SJSA1 (cell line): Measurements from ENCODE around the gene CMBL. TPM values are rescaled to one million over a fixed set of nuclear protein-coding genes. Genes with fewer than 3 reads are reported as not detected.
"Not testable (repeated sequence)": the region's sequence is repeated elsewhere in the genome, so short reads cannot be mapped to it uniquely, and the experiment has no call there.

ENCODE experiments used
- DNase-seq, 2 experiments: peaks; one replicate each; pipeline ENCODE4 v3.0.0-alpha.2; 2015 to 2020; ENCODE audit warnings: low spot score in 2 of 2, low read depth in 1 of 2
- H3K27ac ChIP-seq: fragments of 250-450 bp; sonication (Bioruptor Pico); 2 replicates; pipeline ENCODE4 v1.5.1; 2020; ENCODE audit warnings: mild to moderate bottlenecking, moderate library complexity
- H3K27me3 ChIP-seq: fragments of 250-450 bp; sonication (Bioruptor Pico); replicated peaks from 2 replicates; pipeline ENCODE4 v1.5.1; 2020; ENCODE audit warnings: mild to moderate bottlenecking, moderate library complexity
- H3K36me3 ChIP-seq: fragments of 250-450 bp; sonication (Bioruptor Pico); 2 replicates; pipeline ENCODE4 v1.5.1; 2020; ENCODE audit warnings: mild to moderate bottlenecking
- H3K4me1 ChIP-seq: fragments of 250-450 bp; sonication (Bioruptor Pico); replicated peaks from 2 replicates; pipeline ENCODE4 v1.6.1; 2021; ENCODE audit warnings: mild to moderate bottlenecking
- H3K4me3 ChIP-seq: fragments of 250-450 bp; sonication (Bioruptor Pico); 2 replicates; pipeline ENCODE4 v1.5.1; 2020; ENCODE audit warnings: mild to moderate bottlenecking
- H3K9me3 ChIP-seq: fragments of 250-450 bp; sonication (Bioruptor Pico); replicated peaks from 2 replicates; pipeline ENCODE4 v1.5.1; 2020; ENCODE audit warnings: mild to moderate bottlenecking
- total RNA-seq: library from RNA; depleted of rRNA; stranded (reverse); fragments of >200 nt; shearing (Covaris generic); gene quantifications from 2 replicates; pipeline ENCODE4 v1.2.3, GENCODE V29; 2014

Gene CMBL
- total RNA-seq, 1 experiment from 2014 or later: 1.4 TPM

GRCh38 chr5:10261065-10261464 lies 46.6 kb downstream of the CMBL start:
- Histone ChIP-seq H3K27me3 (no peaks in the 10 kb centered on the region), H3K36me3 (peaks cover 100% of the 10 kb centered on the region), H3K4me3 (no peak overlapping the region), H3K4me1 (peaks cover 21% of the 10 kb centered on the region), H3K27ac (no peak overlapping the region), H3K9me3 (no peaks in the 10 kb centered on the region)
- DNase-seq: no peak

GRCh38 chr5:10259899-10260298 lies 47.8 kb downstream of the CMBL start:
- DNase-seq: no peak
- Histone ChIP-seq H3K4me1 (peaks cover 21% of the 10 kb centered on the region), H3K9me3 (no peaks in the 10 kb centered on the region), H3K36me3 (peaks cover 100% of the 10 kb centered on the region), H3K27me3 (no peaks in the 10 kb centered on the region), H3K4me3 (no peak overlapping the region), H3K27ac (no peak overlapping the region)

DNA sequence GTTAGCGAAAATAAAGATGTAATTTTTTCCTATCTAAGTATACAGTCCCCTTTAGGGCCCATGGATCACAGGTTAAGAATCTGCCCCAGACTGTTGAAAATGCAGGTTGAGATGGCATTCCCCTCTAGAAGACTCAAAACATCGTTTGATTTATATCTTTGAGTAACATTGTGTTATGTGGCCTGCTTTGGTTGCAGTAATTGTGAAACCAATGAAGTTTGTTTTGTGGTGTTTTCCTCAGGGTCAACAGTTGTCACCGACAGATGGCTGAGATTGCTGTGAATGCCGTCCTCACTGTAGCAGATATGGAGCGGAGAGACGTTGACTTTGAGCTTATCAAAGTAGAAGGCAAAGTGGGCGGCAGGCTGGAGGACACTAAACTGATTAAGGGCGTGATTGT lies 49.8 kb downstream of the CMBL start:
- DNase-seq: no peak
- Histone ChIP-seq H3K27me3 (no peaks in the 10 kb centered on the region), H3K4me3 (no peak overlapping the region), H3K27ac (no peak overlapping the region), H3K4me1 (peaks cover 21% of the 10 kb centered on the region), H3K36me3 (peaks cover 99% of the 10 kb centered on the region), H3K9me3 (no peaks in the 10 kb centered on the region)

- H3K4me1 ChIP-seq: peaks cover 18% of the 10 kb centered on the region
- H3K36me3 ChIP-seq: peaks cover 93% of the 10 kb centered on the region
- no peak for DNase-seq
- H3K27ac ChIP-seq: no peak overlapping the region
- no peak overlapping the region for H3K4me3 ChIP-seq
- no peaks in the 10 kb centered on the region for H3K9me3 ChIP-seq
- no peaks in the 10 kb centered on the region for H3K27me3 ChIP-seq
Measured at GRCh38 chr5:10254686-10255085, 53.0 kb downstream of the CMBL start.

GRCh38 chr5:10253390-10253789 lies 54.3 kb downstream of the CMBL start:
- Histone ChIP-seq H3K27ac (no peak overlapping the region), H3K9me3 (no peaks in the 10 kb centered on the region), H3K4me1 (peaks cover 22% of the 10 kb centered on the region), H3K27me3 (no peaks in the 10 kb centered on the region), H3K4me3 (no peak overlapping the region), H3K36me3 (peaks cover 80% of the 10 kb centered on the region)
- no peak for DNase-seq

DNA sequence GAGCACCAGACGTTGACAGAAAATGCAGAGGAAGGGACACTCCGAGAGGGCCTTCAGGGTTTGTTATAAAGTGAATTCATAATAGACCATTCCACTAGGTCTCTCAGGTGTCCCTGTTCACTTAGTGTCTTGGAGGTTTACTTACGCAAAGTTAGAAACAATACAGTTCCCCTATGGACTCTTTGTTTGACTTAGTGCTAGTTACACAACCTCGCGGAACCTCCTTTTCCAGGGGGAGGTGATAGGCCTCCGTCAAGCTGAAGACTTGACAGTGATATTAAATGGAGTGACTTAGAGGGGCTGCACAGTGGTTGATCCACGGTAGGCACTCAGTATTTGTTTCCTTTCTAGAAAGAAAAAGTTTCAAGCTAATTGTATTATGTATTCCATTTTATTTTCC lies 56.3 kb downstream of the CMBL start:
- Histone ChIP-seq H3K4me1 (peaks cover 22% of the 10 kb centered on the region), H3K9me3 (no peaks in the 10 kb centered on the region), H3K36me3 (peaks cover 60% of the 10 kb centered on the region), H3K27ac (no peak overlapping the region), H3K4me3 (peak overlapping the region; percentile 87), H3K27me3 (no peaks in the 10 kb centered on the region)
- DNase-seq: no peak

DNA sequence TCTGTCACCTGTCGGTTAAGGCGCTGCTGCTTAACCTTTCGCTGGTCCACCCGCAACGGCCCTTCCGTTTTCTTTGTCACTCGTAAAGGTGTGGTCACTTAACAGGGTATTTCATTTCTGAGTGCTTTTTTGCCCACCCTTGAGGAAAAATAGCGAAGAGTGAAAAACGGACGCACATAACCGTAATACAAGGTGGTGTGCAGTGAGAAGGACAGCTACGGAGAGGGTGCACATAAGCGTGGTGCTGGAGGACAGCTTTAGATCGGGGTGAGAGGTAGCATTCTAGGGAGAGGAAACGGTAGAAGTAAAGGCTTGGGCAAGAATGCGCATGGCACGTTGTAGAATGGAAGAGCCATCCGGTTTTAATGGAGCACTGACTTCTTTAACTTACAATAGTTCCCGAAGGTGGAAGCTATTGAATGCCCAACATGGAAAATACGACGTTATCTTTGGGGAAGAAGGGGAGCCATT lies 56.9 kb downstream of the CMBL start:
- no peak for DNase-seq
- Histone ChIP-seq H3K36me3 (peaks cover 54% of the 10 kb centered on the region), H3K27ac (peak overlapping the region; percentile 100)

GRCh38 chr5:10249948-10250805 lies 57.5 kb downstream of the CMBL start, which contains the start of gene CCT5:
Gene CCT5 (plus strand): TSS chr5:10250280. CDS start chr5:10250341, 61 bp downstream.
- Histone ChIP-seq H3K4me3 (peak within 1 kb of the TSS; percentile 87), H3K27me3 (no peaks in the 10 kb centered on the region), H3K9me3 (no peaks in the 10 kb centered on the region), H3K27ac (peak within 1 kb of the TSS; percentile 100), H3K4me1 (peaks cover 22% of the 10 kb centered on the region), H3K36me3 (peaks cover 47% of the 10 kb centered on the region)
- peak; percentile 97 to 100 for DNase-seq

More for the DNA sequence above, 56.9 kb downstream of the CMBL start:
- Histone ChIP-seq H3K4me1 (peaks cover 22% of the 10 kb centered on the region), H3K4me3 (peak overlapping the region; percentile 87), H3K27me3 (no peaks in the 10 kb centered on the region), H3K9me3 (no peaks in the 10 kb centered on the region)

DNA sequence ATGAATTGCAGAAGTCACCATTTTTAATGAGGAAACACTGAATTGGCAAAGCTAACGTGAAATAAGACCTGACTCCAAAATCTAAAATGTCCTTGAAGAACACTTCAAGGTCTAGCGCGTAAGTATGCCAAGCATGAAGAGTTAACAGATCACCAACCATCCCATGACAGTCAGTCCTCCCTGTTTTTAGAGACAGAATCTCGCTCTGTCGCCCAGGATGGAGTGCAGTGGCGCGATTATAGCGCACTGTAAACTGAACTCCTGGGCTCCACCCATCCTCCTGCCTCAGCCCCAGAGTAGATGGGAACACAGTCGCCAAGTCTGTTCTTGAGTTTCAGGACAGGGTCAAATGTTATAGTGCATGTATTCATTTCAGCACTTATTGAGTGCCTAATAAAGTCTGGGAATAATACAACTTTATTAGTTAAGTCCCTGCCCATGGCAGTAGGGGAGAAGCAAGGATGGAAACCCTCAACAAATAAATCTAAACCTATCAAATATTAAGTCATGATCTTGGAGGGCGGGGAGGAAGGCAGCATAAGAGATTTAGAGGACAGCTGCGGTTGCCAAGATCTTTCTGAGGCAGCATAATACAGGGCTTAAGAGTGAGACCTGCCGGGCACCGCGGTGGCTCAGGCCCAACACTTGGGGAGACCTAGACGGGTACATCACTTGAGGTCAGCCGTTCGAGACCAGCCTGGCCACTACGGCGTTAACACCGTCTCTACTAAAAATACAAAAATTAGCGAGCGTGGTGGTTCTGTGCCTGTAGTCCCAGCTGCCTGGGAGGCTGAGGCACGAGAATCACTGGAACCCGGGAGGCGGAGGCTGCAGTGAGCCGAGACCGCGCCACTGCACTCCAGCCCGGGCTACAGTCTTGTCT lies 59.1 kb downstream of the CMBL start:
- DNase-seq: no peak
- Histone ChIP-seq H3K9me3 (no peaks in the 10 kb centered on the region), H3K27me3 (no peaks in the 10 kb centered on the region), H3K4me1 (peaks cover 22% of the 10 kb centered on the region), H3K4me3 (peak overlapping the region; percentile 87), H3K27ac (peak overlapping the region; percentile 100), H3K36me3 (peaks cover 32% of the 10 kb centered on the region)

DNA sequence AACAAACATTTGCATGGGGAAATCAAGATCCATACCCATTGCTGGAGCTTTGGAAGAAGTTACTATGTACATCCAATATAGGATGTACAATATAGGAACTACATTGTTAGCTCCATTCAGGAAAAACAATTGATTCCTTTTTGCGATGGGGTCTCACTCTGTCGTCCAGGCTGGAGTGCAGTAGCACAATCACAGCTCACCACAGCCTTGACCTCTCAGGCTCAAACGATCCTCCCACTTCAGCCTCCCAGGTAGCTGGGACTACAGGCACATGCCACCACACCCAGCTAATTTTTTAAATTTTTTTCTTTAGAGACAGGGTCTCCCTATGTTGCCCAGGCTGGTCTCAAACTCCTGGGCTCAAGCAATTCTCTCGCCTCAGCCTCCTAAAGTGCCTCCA lies 60.5 kb downstream of the CMBL start:
- peaks cover 21% of the 10 kb centered on the region for H3K36me3 ChIP-seq
- not testable (repeated sequence) for H3K4me3 ChIP-seq, DNase-seq, H3K9me3 ChIP-seq, H3K27ac ChIP-seq, H3K27me3 ChIP-seq
- H3K4me1 ChIP-seq: peaks cover 22% of the 10 kb centered on the region

- no peak overlapping the region for H3K27ac ChIP-seq
- H3K36me3 ChIP-seq: peaks cover 16% of the 10 kb centered on the region
- peaks cover 17% of the 10 kb centered on the region for H3K4me1 ChIP-seq
- no peaks in the 10 kb centered on the region for H3K9me3 ChIP-seq
- no peak for DNase-seq
- H3K27me3 ChIP-seq: no peaks in the 10 kb centered on the region
- no peak overlapping the region for H3K4me3 ChIP-seq
Measured at GRCh38 chr5:10246761-10247160, 60.9 kb downstream of the CMBL start.

GRCh38 chr5:10244342-10244944 lies 63.3 kb downstream of the CMBL start:
- no peaks in the 10 kb centered on the region for H3K9me3 ChIP-seq
- no peaks in the 10 kb centered on the region for H3K27me3 ChIP-seq
- no peaks in the 10 kb centered on the region; the same call in 1 of the 2 replicates for H3K36me3 ChIP-seq
- no peak for DNase-seq
- no peak overlapping the region for H3K27ac ChIP-seq
- H3K4me3 ChIP-seq: no peak overlapping the region
- H3K4me1 ChIP-seq: peaks cover 10% of the 10 kb centered on the region

- Histone ChIP-seq H3K27me3 (no peaks in the 10 kb centered on the region), H3K4me1 (peaks cover 3% of the 10 kb centered on the region), H3K36me3 (no peaks in the 10 kb centered on the region), H3K27ac (no peak overlapping the region), H3K9me3 (no peaks in the 10 kb centered on the region), H3K4me3 (no peak overlapping the region)
- no peak for DNase-seq
Measured at GRCh38 chr5:10243660-10244240, 64.0 kb downstream of the CMBL start.
